GM12801 (cell line): ENCODE data around the gene BAIAP2.

Experiments
- TF ChIP-seq, protein P1 (sequence below): IDR thresholded peaks from one replicate; pipeline ENCODE4 v1.5.1; 2011; ENCODE audit warnings: control low read depth; ENCODE audit not compliant: insufficient read length; ENCODE audit errors: extremely low read depth

BAIAP2 gene

GRCh38 chr17:81118308-81119221 is 83.6 kb downstream of the BAIAP2 start:
- TF ChIP-seq, protein P1, sequence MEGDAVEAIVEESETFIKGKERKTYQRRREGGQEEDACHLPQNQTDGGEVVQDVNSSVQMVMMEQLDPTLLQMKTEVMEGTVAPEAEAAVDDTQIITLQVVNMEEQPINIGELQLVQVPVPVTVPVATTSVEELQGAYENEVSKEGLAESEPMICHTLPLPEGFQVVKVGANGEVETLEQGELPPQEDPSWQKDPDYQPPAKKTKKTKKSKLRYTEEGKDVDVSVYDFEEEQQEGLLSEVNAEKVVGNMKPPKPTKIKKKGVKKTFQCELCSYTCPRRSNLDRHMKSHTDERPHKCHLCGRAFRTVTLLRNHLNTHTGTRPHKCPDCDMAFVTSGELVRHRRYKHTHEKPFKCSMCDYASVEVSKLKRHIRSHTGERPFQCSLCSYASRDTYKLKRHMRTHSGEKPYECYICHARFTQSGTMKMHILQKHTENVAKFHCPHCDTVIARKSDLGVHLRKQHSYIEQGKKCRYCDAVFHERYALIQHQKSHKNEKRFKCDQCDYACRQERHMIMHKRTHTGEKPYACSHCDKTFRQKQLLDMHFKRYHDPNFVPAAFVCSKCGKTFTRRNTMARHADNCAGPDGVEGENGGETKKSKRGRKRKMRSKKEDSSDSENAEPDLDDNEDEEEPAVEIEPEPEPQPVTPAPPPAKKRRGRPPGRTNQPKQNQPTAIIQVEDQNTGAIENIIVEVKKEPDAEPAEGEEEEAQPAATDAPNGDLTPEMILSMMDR, result no peak

- TF ChIP-seq, protein P1, result no peak
Measured at GRCh38 chr17:81119223-81120148, 84.5 kb downstream of the BAIAP2 start.

- TF ChIP-seq, protein P1, result no peak
Measured at GRCh38 chr17:81120149-81120484, 85.2 kb downstream of the BAIAP2 start.

DNA sequence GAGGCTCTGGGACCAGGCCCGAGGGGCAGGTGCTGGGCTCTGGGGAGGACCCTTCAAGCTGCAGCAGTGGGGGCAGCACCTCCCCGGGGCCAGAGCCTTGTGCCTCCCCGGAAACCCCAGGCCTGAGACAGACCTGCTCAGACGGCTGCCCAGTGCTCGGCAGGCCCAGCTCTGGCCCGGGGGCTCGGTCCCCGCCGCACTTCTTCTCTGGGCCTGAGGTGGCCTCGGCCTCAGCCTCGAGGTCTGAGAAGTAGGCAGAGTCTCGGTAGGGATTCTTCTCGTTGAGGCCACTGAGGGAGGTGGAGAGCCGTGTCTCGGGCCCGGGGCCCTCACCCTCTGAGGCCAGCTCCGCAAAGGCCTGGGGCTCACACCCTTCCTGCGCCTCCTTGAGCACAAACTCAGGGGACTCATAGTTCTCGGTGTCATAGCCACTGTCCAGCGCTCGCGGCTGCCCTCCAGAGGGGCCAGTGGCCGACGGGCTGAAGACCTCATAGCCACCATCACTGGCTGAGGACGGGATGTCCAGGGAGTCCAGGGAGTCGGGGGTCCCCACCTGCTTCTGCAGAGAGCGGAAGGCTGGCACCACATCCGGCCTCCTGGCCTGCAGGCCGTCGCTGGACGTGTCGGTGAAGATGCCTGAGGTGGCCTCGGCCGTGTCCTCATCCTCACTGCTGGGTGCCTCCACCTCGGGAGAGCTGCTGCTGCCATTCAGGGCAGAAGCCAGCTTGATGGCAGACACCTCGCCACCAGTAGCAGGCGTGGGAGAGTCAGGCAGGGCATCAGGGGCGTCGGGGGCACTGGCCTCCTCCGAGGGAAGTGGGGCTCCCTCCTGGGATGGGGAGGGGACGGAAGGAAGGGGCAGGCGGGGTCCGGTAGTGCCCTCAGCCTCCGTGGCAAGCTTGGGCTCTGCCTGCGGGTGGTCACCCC is 86.0 kb downstream of the BAIAP2 start:
- TF ChIP-seq, protein P1, result no peak

- TF ChIP-seq, protein P1, result no peak
Measured at GRCh38 chr17:81121841-81122733, 87.1 kb downstream of the BAIAP2 start.

- TF ChIP-seq, protein P1, result no peak
Measured at GRCh38 chr17:81123052-81124048, 88.4 kb downstream of the BAIAP2 start.
